ENCODE data around the gene VSX2. TPM values are rescaled to one million over a fixed set of nuclear protein-coding genes. Genes with fewer than 3 reads are reported as not detected.

Gene VSX2
- total and polyA plus RNA-seq, 2 of the 13 experiments (the other 11 are each of a cell fraction or from before 2014, with no cell fraction given) = 0.05 TPM; not detected in 1

DNA sequence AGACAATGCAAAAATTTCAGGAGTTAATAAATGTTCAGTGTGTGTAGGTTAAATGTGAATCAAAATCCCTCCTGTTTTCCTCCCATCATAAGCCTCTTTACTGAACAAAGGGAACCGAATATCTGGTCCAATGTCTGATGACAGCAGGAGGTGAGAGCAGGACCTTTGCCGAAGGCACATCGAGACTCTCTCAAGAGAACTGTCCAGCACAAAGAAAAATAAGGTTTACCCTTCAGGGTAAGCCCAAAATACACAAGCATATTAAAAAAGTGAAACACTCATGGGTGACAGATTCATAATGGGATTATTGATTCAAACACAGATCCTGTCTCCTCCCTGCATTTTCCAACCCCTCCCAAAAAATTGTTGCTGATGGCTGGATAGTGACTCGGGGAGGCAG, 4.2 kb upstream of the VSX2 start:
- Histone ChIP-seq H2AFZ (ENCODE audit: low read length) (no peak overlapping the region), H3K4me1 (ENCODE audit: insufficient read depth, low read length) (no peaks in the 10 kb centered on the region), H3K27me3 (ENCODE audit: control insufficient read depth in 1 of 2, insufficient read depth in 2 of 2, low read length in 2 of 2) (peaks cover 2 to 22% of the 10 kb centered on the region in 2 experiments; a peak in 2 of 5 replicates), H3K79me2 (ENCODE audit: insufficient read depth, low read length) (no peaks in the 10 kb centered on the region), H3K4me3 (replicated peaks in 1 of 3; ENCODE audit: insufficient read depth in 1 of 3, low read depth in 2 of 3, low read length in 3 of 3) (no peak overlapping the region), H3K27ac (ENCODE audit: extremely low read length, insufficient read depth, low read length) (no peak overlapping the region), H3K36me3 (replicated peaks in 1 of 2; ENCODE audit: control insufficient read depth in 1 of 2, insufficient read depth in 2 of 2, low read length in 2 of 2) (no peaks in the 10 kb centered on the region), H3K9ac (ENCODE audit: insufficient read depth, low read depth, low read length) (no peak overlapping the region), H3K9me3 (ENCODE audit: low read length) (peaks cover 8% of the 10 kb centered on the region; the same call in 1 of the 2 replicates), H3K4me2 (ENCODE audit: low read depth, low read length) (no peak overlapping the region), H4K20me1 (ENCODE audit: insufficient read depth, low read length) (no peaks in the 10 kb centered on the region)
- no TSS peak for BruUV-seq (replicated peaks)
- TF ChIP-seq GTF2F1 (IDR thresholded peaks at IDR 0.05; ENCODE audit: low read length) (no peak), CBFB (CRISPR knock-in tag; IDR thresholded peaks at IDR 0.05) (no peak), MXI1 (IDR thresholded peaks at IDR 0.05; ENCODE audit: borderline replicate concordance, low read depth, low read length) (no peak), EP300 (IDR thresholded peaks at IDR 0.05; ENCODE audit: low read depth in 2 of 2, low read length in 2 of 2) (no peak), EP300 (CRISPR knock-in tag; IDR thresholded peaks at IDR 0.05; ENCODE audit: borderline replicate concordance) (no peak), HIVEP1 (CRISPR knock-in tag; IDR thresholded peaks at IDR 0.05) (no peak), PCBP2 (optimal IDR thresholded peaks at IDR 0.05; ENCODE audit: low read depth, low read length, poor library complexity, severe bottlenecking) (no peak), MAFG (CRISPR knock-in tag; IDR thresholded peaks at IDR 0.05) (no peak), CREM (IDR thresholded peaks at IDR 0.05) (no peak), CREM (CRISPR knock-in tag; IDR thresholded peaks at IDR 0.05) (no peak), ZNF761 (CRISPR knock-in tag; conservative IDR thresholded peaks at IDR 0.05) (no peak), RELA (CRISPR knock-in tag; IDR thresholded peaks at IDR 0.05) (no peak), ZNF530 (CRISPR knock-in tag; IDR thresholded peaks at IDR 0.05; ENCODE audit: low read depth) (no peak)
- TF ChIP-seq, protein P1, sequence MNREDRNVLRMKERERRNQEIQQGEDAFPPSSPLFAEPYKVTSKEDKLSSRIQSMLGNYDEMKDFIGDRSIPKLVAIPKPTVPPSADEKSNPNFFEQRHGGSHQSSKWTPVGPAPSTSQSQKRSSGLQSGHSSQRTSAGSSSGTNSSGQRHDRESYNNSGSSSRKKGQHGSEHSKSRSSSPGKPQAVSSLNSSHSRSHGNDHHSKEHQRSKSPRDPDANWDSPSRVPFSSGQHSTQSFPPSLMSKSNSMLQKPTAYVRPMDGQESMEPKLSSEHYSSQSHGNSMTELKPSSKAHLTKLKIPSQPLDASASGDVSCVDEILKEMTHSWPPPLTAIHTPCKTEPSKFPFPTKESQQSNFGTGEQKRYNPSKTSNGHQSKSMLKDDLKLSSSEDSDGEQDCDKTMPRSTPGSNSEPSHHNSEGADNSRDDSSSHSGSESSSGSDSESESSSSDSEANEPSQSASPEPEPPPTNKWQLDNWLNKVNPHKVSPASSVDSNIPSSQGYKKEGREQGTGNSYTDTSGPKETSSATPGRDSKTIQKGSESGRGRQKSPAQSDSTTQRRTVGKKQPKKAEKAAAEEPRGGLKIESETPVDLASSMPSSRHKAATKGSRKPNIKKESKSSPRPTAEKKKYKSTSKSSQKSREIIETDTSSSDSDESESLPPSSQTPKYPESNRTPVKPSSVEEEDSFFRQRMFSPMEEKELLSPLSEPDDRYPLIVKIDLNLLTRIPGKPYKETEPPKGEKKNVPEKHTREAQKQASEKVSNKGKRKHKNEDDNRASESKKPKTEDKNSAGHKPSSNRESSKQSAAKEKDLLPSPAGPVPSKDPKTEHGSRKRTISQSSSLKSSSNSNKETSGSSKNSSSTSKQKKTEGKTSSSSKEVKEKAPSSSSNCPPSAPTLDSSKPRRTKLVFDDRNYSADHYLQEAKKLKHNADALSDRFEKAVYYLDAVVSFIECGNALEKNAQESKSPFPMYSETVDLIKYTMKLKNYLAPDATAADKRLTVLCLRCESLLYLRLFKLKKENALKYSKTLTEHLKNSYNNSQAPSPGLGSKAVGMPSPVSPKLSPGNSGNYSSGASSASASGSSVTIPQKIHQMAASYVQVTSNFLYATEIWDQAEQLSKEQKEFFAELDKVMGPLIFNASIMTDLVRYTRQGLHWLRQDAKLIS (CRISPR knock-in tag; IDR thresholded peaks at IDR 0.05) = no peak
- TF ChIP-seq, protein P2, sequence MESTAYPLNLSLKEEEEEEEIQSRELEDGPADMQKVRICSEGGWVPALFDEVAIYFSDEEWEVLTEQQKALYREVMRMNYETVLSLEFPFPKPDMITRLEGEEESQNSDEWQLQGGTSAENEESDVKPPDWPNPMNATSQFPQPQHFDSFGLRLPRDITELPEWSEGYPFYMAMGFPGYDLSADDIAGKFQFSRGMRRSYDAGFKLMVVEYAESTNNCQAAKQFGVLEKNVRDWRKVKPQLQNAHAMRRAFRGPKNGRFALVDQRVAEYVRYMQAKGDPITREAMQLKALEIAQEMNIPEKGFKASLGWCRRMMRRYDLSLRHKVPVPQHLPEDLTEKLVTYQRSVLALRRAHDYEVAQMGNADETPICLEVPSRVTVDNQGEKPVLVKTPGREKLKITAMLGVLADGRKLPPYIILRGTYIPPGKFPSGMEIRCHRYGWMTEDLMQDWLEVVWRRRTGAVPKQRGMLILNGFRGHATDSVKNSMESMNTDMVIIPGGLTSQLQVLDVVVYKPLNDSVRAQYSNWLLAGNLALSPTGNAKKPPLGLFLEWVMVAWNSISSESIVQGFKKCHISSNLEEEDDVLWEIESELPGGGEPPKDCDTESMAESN (CRISPR knock-in tag; conservative IDR thresholded peaks at IDR 0.05) = no peak
- FAIRE-seq (no peak), DNase-seq (ENCODE audit: low spot score) (no peak), ATAC-seq (no peak)
- POLR2A ChIA-PET = no interaction called here
- in situ Hi-C loops (cut with HindIII; ENCODE audit: extremely low pct_ligation_motif_present, low pct_unique_long_range_greater_than_20kb) (no loop called here), intact Hi-C loops (cut with micrococcal nuclease; ENCODE audit: unreplicated experiment) (no loop called here)
- 1% methylated on average over 4 of the region's 4 CpGs for WGBS (ENCODE audit: low lambda C conversion rate)
- CTCF ChIA-PET (ENCODE audit: low intra/inter-chr PET ratio, low total read pairs) = no interaction called here

Measured in HepG2 (cell line).